ENCODE measurements around the gene GRAMD4. TPM values are rescaled to one million over a fixed set of nuclear protein-coding genes. Genes with fewer than 3 reads are reported as not detected.

The GRAMD4 gene
- total and polyA plus RNA-seq, 3 donors from 2014 or later, result 20.8 to 81.5 (median 61.2) TPM

DNA sequence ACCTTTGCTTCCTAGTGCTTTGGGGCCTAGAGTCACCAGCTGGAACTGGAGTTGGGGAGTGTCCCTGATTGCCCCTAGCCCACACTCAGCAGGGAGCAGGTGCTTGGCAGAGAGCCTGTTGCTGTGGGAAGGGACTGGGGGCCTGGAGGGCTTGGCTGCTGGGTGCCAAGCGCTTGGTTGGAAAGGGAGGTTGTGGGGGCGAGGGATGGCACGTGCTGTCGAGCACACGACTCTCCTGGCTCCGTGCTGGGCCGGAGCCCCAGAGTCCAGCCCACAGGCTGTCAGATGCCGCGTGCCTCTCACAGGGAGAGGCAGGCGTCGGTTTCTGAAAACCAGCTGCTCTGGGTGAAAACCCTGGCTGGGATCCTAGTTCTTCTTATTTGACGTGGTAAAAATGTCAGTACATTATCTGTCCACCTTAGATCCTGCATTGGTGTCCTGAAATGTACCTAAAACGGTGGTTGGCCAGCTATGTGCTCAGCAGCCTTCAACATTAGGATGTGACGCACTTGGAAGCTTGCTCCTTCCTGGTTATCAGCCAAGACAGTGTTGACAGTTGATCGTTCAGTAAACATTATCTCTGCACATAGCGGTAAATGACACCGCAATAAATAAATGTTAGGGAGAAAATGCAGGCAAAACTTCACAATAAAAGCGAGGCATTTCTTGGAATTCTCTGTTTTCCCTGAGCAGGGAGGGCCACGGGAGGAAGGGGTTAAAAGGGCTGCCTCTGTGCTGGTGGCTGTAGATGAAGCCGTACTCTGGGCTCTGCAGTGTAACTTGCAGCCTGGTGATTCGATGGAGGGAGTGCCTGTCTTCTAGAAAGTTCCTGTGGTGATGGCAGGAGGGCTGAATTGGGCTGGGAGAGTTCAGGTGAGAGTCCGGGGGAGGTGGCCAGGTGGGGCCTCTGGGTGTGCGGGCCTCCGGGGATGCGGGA lies 29.2 kb downstream of the GRAMD4 start:
- Histone ChIP-seq H3K27ac (no peak overlapping the region), H3K4me1 (peaks cover 10% of the 10 kb centered on the region), H3K36me3 (ENCODE audit: low read depth, missing control alignments) (no peaks in the 10 kb centered on the region), H3K9me3 (no peaks in the 10 kb centered on the region), H3K4me3 (no peak overlapping the region), H3K27me3 (no peaks in the 10 kb centered on the region)
- intact Hi-C loops (cut with DNase I; ENCODE audit: low total_unique reads), result no loop called here
- TF ChIP-seq, protein P1, sequence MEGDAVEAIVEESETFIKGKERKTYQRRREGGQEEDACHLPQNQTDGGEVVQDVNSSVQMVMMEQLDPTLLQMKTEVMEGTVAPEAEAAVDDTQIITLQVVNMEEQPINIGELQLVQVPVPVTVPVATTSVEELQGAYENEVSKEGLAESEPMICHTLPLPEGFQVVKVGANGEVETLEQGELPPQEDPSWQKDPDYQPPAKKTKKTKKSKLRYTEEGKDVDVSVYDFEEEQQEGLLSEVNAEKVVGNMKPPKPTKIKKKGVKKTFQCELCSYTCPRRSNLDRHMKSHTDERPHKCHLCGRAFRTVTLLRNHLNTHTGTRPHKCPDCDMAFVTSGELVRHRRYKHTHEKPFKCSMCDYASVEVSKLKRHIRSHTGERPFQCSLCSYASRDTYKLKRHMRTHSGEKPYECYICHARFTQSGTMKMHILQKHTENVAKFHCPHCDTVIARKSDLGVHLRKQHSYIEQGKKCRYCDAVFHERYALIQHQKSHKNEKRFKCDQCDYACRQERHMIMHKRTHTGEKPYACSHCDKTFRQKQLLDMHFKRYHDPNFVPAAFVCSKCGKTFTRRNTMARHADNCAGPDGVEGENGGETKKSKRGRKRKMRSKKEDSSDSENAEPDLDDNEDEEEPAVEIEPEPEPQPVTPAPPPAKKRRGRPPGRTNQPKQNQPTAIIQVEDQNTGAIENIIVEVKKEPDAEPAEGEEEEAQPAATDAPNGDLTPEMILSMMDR (IDR thresholded peaks at IDR 0.05), result no peak
- no peak for TF ChIP-seq POLR2A (IDR thresholded peaks at IDR 0.05)
- WGBS, 2 donors, result 79 to 85% methylated on average over 23 to 25 of the region's 25 CpGs
- no peak for DNase-seq

GRCh38 chr22:46650078-46650810 lies 30.1 kb downstream of the GRAMD4 start:
- intact Hi-C loops (cut with DNase I; ENCODE audit: low total_unique reads), result no loop called here
- TF ChIP-seq, protein P1 (IDR thresholded peaks at IDR 0.05), result no peak
- no peak for TF ChIP-seq POLR2A (IDR thresholded peaks at IDR 0.05)
- Histone ChIP-seq H3K27ac (no peak overlapping the region), H3K36me3 (ENCODE audit: low read depth, missing control alignments) (no peaks in the 10 kb centered on the region), H3K4me1 (peaks cover 10% of the 10 kb centered on the region), H3K27me3 (no peaks in the 10 kb centered on the region), H3K4me3 (no peak overlapping the region), H3K9me3 (no peaks in the 10 kb centered on the region)
- DNase-seq, result no peak
- WGBS, 2 donors, result 85 to 92% methylated on average over 14 to 25 of the region's 25 CpGs

DNA sequence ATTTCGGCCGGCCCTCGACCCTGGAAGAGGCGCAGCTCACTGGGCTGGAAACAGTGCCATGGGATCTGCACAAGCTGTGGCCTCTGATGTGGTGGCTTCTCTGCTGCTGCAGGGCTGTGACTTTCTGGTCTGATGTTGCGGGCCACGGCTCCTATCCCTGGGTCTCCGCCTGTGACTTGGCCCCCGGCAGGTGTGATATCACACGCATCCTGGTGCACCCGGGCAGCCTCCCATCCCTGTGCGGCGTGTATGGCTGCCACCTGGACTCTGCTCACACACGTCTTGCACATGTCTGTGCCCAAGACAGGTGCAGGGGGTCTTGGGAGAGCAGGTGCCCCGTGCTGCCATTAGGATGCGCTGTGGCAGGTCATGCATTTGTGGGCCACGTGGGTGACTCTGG lies 31.1 kb downstream of the GRAMD4 start:
- no peak for DNase-seq
- no peak overlapping the region for H3K27ac ChIP-seq

GRCh38 chr22:46652081-46652846 lies 32.1 kb downstream of the GRAMD4 start:
- no peak overlapping the region for H3K4me3 ChIP-seq
- no peak for DNase-seq
- TF ChIP-seq, protein P1 (IDR thresholded peaks at IDR 0.05), result no peak
- no peak for TF ChIP-seq POLR2A (IDR thresholded peaks at IDR 0.05)
- H3K4me1 ChIP-seq, result peaks cover 10% of the 10 kb centered on the region
- intact Hi-C loops (cut with DNase I; ENCODE audit: low total_unique reads), result no loop called here
- no peaks in the 10 kb centered on the region for H3K27me3 ChIP-seq
- no peak overlapping the region for H3K27ac ChIP-seq
- H3K36me3 ChIP-seq (ENCODE audit: low read depth, missing control alignments), result no peaks in the 10 kb centered on the region
- 56 to 59% methylated on average over 17 to 22 of the region's 22 CpGs for WGBS, 2 donors
- no peaks in the 10 kb centered on the region for H3K9me3 ChIP-seq

More for the DNA sequence above, 31.1 kb downstream of the GRAMD4 start:
- H3K9me3 ChIP-seq, result no peaks in the 10 kb centered on the region
- H3K4me3 ChIP-seq, result no peak overlapping the region
- H3K27me3 ChIP-seq, result no peaks in the 10 kb centered on the region
- WGBS, 2 donors, result 95 to 97% methylated on average over 7 to 16 of the region's 16 CpGs
- peaks cover 10% of the 10 kb centered on the region for H3K4me1 ChIP-seq
- intact Hi-C loops (cut with DNase I; ENCODE audit: low total_unique reads), result no loop called here
- TF ChIP-seq, protein P1 (IDR thresholded peaks at IDR 0.05), result no peak
- no peak for TF ChIP-seq POLR2A (IDR thresholded peaks at IDR 0.05)
- H3K36me3 ChIP-seq (ENCODE audit: low read depth, missing control alignments), result no peaks in the 10 kb centered on the region

Measured in testis (tissue), 3 donors.